GM23338 (cell line): Measurements from ENCODE around the gene POFUT2. TPM values are rescaled to one million over a fixed set of nuclear protein-coding genes. Genes with fewer than 3 reads are reported as not detected.

Experiments
- ATAC-seq: fragments of 200-7000 bp; cut with Tn5 transposase; 3 replicates; pipeline ENCODE4 v1.9.1; 2020
- DNase-seq: peaks from one replicate; pipeline ENCODE4 v3.0.0-alpha.2; 2015; ENCODE audit warnings: low spot score
- H2AFZ ChIP-seq: fragments of 200-600 bp; sonication (generic); 2 replicates; pipeline ENCODE4 v1.8.0; 2016; ENCODE audit warnings: antibody characterized with exemption, mild to moderate bottlenecking, moderate library complexity
- H3F3A ChIP-seq: fragments of 200-600 bp; sonication (generic); replicated peaks from 2 replicates; pipeline ENCODE4 v1.8.0; 2017; ENCODE audit warnings: antibody characterized with exemption, mixed run types, low read depth
- H3K27ac ChIP-seq: fragments of 200-600 bp; sonication (generic); 2 replicates; pipeline ENCODE4 v1.6.1; 2016; ENCODE audit warnings: low read depth
- H3K27me3 ChIP-seq: fragments of 200-600 bp; sonication (generic); 2 replicates; pipeline ENCODE4 v1.8.0; 2016; ENCODE audit warnings: mild to moderate bottlenecking, mixed run types, moderate library complexity; ENCODE audit not compliant: insufficient read depth
- H3K36me3 ChIP-seq: fragments of 200-600 bp; sonication (generic); 2 replicates; pipeline ENCODE4 v1.8.0; 2016; ENCODE audit warnings: mild to moderate bottlenecking; ENCODE audit not compliant: insufficient read depth
- H3K4me1 ChIP-seq: fragments of 200-600 bp; sonication (generic); 2 replicates; pipeline ENCODE4 v1.8.0; 2016; ENCODE audit warnings: mild to moderate bottlenecking, moderate library complexity; ENCODE audit not compliant: insufficient read depth
- H3K4me2 ChIP-seq: fragments of 200-600 bp; sonication (generic); 2 replicates; pipeline ENCODE4 v1.7.1; 2017; ENCODE audit warnings: mixed run types
- H3K4me3 ChIP-seq: fragments of 200-600 bp; sonication (generic); 2 replicates; pipeline ENCODE4 v1.6.1; 2016; ENCODE audit warnings: mixed run types
- H3K79me2 ChIP-seq: fragments of 200-600 bp; sonication (generic); replicated peaks from 2 replicates; pipeline ENCODE4 v1.8.0; 2017; ENCODE audit warnings: mild to moderate bottlenecking; ENCODE audit not compliant: insufficient read depth
- H3K9me2 ChIP-seq: fragments of 200-600 bp; sonication (generic); 2 replicates; pipeline ENCODE4 v1.8.0; 2017; ENCODE audit not compliant: insufficient read depth
- H4K20me1 ChIP-seq: fragments of 200-600 bp; sonication (generic); replicated peaks from 2 replicates; pipeline ENCODE4 v1.8.0; 2017; ENCODE audit warnings: mild to moderate bottlenecking; ENCODE audit not compliant: insufficient read depth
- H3K27ac Mint-ChIP-seq: 2 replicates; pipeline ENCODE4 v1.8.0; 2020; ENCODE audit warnings: inconsistent platforms, mild to moderate bottlenecking, moderate library complexity, mixed read lengths
- H3K27me3 Mint-ChIP-seq: 3 replicates; pipeline ENCODE4 v1.8.0; 2022; ENCODE audit warnings: low read depth, mild to moderate bottlenecking, moderate library complexity, mixed read lengths, inconsistent platforms; ENCODE audit not compliant: insufficient read depth, poor library complexity
- H3K36me3 Mint-ChIP-seq: 3 replicates; pipeline ENCODE4 v1.8.0; 2021; ENCODE audit warnings: low read depth, mild to moderate bottlenecking, inconsistent platforms, moderate library complexity, mixed read lengths
- H3K4me1 Mint-ChIP-seq: 3 replicates; pipeline ENCODE4 v1.8.0; 2020; ENCODE audit warnings: mild to moderate bottlenecking, inconsistent platforms, mixed read lengths
- H3K4me3 Mint-ChIP-seq: 3 replicates; pipeline ENCODE4 v1.8.0; 2021; ENCODE audit warnings: moderate library complexity, mild to moderate bottlenecking, inconsistent platforms, mixed read lengths
- H3K9me3 Mint-ChIP-seq: 3 replicates; pipeline ENCODE4 v1.8.0; 2020; ENCODE audit warnings: moderate library complexity, mild to moderate bottlenecking, inconsistent platforms, mixed read lengths
- EZH2phosphoT487 ChIP-seq: fragments of 200-600 bp; sonication (generic); IDR thresholded peaks from one replicate; pipeline ENCODE4 v1.8.1; 2018; ENCODE audit warnings: antibody characterized with exemption; ENCODE audit not compliant: unreplicated experiment
- JUNB ChIP-seq: IDR thresholded peaks from one replicate; pipeline ENCODE4 v1.6.1; 2016; ENCODE audit warnings: antibody characterized with exemption; ENCODE audit not compliant: unreplicated experiment
- POLR2AphosphoS5 ChIP-seq: IDR thresholded peaks from 2 replicates; pipeline ENCODE4 v1.6.1; 2016; ENCODE audit warnings: antibody characterized with exemption, low read depth
- REST ChIP-seq: IDR thresholded peaks from one replicate; pipeline ENCODE4 v1.6.1; 2018; ENCODE audit warnings: antibody characterized with exemption; ENCODE audit not compliant: unreplicated experiment
- ZNF114 ChIP-seq: fragments of 250-450 bp; sonication (Bioruptor Pico); IDR thresholded peaks from 2 replicates; pipeline ENCODE4 v1.5.0; 2020; ENCODE audit warnings: mild to moderate bottlenecking, moderate library complexity
- ZNF331 ChIP-seq: fragments of 250-450 bp; sonication (Bioruptor Pico); IDR thresholded peaks from 2 replicates; pipeline ENCODE4 v1.5.0; 2020; ENCODE audit warnings: low read depth, mild to moderate bottlenecking, moderate library complexity
- ZNF462 ChIP-seq: fragments of 250-450 bp; sonication (Bioruptor Pico); IDR thresholded peaks from 2 replicates; pipeline ENCODE4 v1.5.0; 2020; ENCODE audit warnings: mild to moderate bottlenecking, moderate library complexity
- polyA plus RNA-seq: library from polyadenylated mRNA; unstranded; fragments of >200 nt; fragmentation: Nextera tagmentation; extraction: Ambion mirVana; gene quantifications from 2 replicates; pipeline ENCODE4 v1.2.1, GENCODE V29; 2016
- total RNA-seq: library from RNA; depleted of rRNA; stranded (reverse); fragments of >200 nt; shearing (Covaris generic); gene quantifications from 2 replicates; pipeline ENCODE4 v1.2.3, GENCODE V29; 2014

Gene POFUT2
- total and polyA plus RNA-seq, 2 experiments from 2014 or later, result 12.1 to 34.5 TPM

- H3K9me3 Mint-ChIP-seq, result 0 out of 3 replicates have a peak, but pooled peaks cover 1% of the 10 kb centered on the region
- H3K4me1 Mint-ChIP-seq, result no peaks in the 10 kb centered on the region; the same call in 2 of the 3 replicates
- Histone ChIP-seq H3K4me3 (no peak overlapping the region), H4K20me1 (no peaks in the 10 kb centered on the region; the same call in none of the 2 replicates), H3F3A (0 out of 2 replicates have a peak, but pooled peaks cover 2% of the 10 kb centered on the region), H3K4me2 (no peak overlapping the region), H3K4me1 (no peaks in the 10 kb centered on the region), H3K27ac (no peak overlapping the region), H2AFZ (no peak overlapping the region), H3K9me2 (no peaks in the 10 kb centered on the region), H3K27me3 (no peaks in the 10 kb centered on the region), H3K36me3 (0 out of 2 replicates have a peak, but pooled peaks cover 5% of the 10 kb centered on the region), H3K79me2 (no peaks in the 10 kb centered on the region)
- ATAC-seq (no peak), DNase-seq (no peak)
- peaks cover 9% of the 10 kb centered on the region for H3K27me3 Mint-ChIP-seq
- peaks cover 37% of the 10 kb centered on the region for H3K36me3 Mint-ChIP-seq
- H3K27ac Mint-ChIP-seq, result no peak overlapping the region
- TF ChIP-seq EZH2phosphoT487 (no peak), REST (no peak), ZNF331 (no peak), JUNB (no peak), ZNF462 (CRISPR knock-in tag) (no peak), POLR2AphosphoS5 (no peak), ZNF114 (CRISPR knock-in tag) (no peak)
- no peak overlapping the region for H3K4me3 Mint-ChIP-seq
These were observed 25.6 kb downstream of the POFUT2 start for GRCh38 chr21:45262041-45262581.
